IPS-15b (cell line): ENCODE data around the gene SH3BP4.
A peak's percentile ranks its signal among the peaks of the same experiment; 100 is the strongest.

Experiments
- H3K27me3 ChIP-seq: one replicate; pipeline ENCODE4 v1.6.1; 2013; ENCODE audit warnings: low read length; ENCODE audit not compliant: control insufficient read depth, insufficient read depth
- H3K36me3 ChIP-seq: one replicate; pipeline ENCODE4 v1.6.1; 2013; ENCODE audit warnings: low read length; ENCODE audit not compliant: control insufficient read depth, insufficient read depth
- H3K4me1 ChIP-seq: one replicate; pipeline ENCODE4 v1.6.1; 2013; ENCODE audit warnings: mild to moderate bottlenecking, low read length; ENCODE audit not compliant: control insufficient read depth, insufficient read depth
- H3K4me3 ChIP-seq: one replicate; pipeline ENCODE4 v1.5.1; 2013; ENCODE audit warnings: low read depth, low read length
- H3K9ac ChIP-seq: one replicate; pipeline ENCODE4 v1.6.1; 2013; ENCODE audit warnings: low read depth, mild to moderate bottlenecking, low read length
- H3K9me3 ChIP-seq: one replicate; pipeline ENCODE4 v1.6.1; 2013; ENCODE audit warnings: mild to moderate bottlenecking, low read length; ENCODE audit not compliant: control insufficient read depth, insufficient read depth

SH3BP4 gene

DNA sequence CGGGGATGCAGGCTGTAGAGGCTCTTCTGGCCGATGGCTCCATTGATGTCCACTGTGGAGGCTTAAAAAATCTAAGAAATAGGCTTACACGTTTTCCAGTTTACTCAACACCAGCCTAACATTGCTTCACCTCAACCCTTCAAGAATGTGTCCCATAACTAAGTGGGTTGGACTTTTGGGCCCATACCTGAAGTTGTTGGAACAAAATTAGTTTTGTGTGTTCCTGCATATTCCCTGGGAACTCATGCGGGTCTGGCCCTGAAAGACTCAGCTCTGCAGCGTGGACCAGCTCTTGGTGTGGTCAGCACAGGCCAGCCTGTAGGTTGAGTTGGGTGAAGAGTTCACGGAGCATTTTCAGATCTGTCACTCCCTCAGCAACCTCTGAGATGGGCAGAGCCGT, 38.5 kb downstream of the SH3BP4 start:
- no peaks in the 10 kb centered on the region for H3K4me1 ChIP-seq

DNA sequence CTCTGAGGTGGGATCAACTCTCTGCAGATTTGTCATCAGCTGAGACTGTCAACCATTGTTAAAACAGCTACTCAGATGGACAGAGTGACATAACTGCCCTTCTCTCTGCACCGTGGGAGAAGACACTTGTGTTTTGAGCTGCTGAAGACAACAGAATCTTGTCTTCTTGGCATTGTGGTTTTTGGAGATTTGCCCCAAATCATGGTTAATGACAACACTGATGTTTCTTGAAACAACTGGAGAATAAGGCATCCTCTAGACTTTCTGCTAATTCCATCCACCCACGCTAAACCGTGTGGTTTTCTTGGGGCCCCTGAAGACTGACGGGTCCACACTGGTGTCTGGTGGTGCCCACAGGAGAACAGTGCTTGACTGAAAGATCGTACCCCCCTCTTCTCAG, 39.5 kb downstream of the SH3BP4 start:
- peaks cover 14% of the 10 kb centered on the region for H3K36me3 ChIP-seq
- H3K4me1 ChIP-seq: peaks cover 7% of the 10 kb centered on the region
- H3K27me3 ChIP-seq: no peaks in the 10 kb centered on the region
- no peak overlapping the region for H3K9ac ChIP-seq
- no peaks in the 10 kb centered on the region for H3K9me3 ChIP-seq
- no peak overlapping the region for H3K4me3 ChIP-seq

More for the DNA sequence above, 38.5 kb downstream of the SH3BP4 start:
- Histone ChIP-seq H3K9me3 (no peaks in the 10 kb centered on the region), H3K9ac (no peak overlapping the region), H3K36me3 (peaks cover 8% of the 10 kb centered on the region), H3K27me3 (no peaks in the 10 kb centered on the region), H3K4me3 (no peak overlapping the region)

DNA sequence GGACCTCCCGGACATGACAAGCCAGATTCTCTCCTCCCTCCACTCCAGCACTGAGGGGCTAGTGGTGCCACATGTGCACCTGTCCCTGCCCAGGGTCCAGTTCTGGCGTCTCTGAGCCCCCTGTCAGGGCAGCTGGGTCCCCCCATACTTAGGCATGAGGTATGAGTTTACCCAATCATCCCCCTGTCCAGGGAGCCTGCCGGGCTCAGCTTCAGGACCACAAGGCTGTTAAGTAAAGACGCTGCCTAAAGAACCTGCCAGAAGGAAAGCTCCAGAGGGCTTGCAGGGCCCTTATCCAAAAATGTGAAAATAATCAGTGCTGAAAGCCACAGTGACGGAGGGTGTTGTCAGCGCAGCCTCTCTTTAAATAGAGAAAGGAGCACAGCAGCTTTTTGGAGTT, 40.0 kb downstream of the SH3BP4 start:
- H3K36me3 ChIP-seq: peaks cover 17% of the 10 kb centered on the region
- H3K4me1 ChIP-seq: peaks cover 7% of the 10 kb centered on the region
- no peak overlapping the region for H3K9ac ChIP-seq
- no peaks in the 10 kb centered on the region for H3K27me3 ChIP-seq
- H3K9me3 ChIP-seq: no peaks in the 10 kb centered on the region
- H3K4me3 ChIP-seq: no peak overlapping the region

DNA sequence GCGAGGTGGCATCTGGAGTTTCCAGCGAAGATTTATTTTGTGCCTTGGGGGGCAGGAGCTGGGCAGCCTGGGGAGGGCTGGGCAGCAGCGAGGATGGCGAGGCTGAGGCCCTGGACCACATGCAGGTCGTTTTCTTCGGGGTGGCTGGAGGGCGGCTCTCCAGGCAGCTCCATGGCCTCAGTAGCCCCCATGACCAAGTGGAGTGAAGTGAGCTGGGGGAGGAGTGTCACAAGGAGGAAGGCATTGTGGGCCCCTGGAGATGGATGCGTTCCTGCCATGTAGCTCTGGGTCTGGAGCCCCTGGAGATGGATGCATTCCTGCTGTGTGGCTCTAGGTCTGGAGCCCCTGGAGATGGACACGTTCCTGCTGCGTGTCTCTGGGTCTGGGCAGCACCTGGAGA, 40.4 kb downstream of the SH3BP4 start:
- H3K27me3 ChIP-seq: no peaks in the 10 kb centered on the region
- no peaks in the 10 kb centered on the region for H3K9me3 ChIP-seq
- peaks cover 7% of the 10 kb centered on the region for H3K4me1 ChIP-seq
- peaks cover 17% of the 10 kb centered on the region for H3K36me3 ChIP-seq
- no peak overlapping the region for H3K9ac ChIP-seq
- no peak overlapping the region for H3K4me3 ChIP-seq

DNA sequence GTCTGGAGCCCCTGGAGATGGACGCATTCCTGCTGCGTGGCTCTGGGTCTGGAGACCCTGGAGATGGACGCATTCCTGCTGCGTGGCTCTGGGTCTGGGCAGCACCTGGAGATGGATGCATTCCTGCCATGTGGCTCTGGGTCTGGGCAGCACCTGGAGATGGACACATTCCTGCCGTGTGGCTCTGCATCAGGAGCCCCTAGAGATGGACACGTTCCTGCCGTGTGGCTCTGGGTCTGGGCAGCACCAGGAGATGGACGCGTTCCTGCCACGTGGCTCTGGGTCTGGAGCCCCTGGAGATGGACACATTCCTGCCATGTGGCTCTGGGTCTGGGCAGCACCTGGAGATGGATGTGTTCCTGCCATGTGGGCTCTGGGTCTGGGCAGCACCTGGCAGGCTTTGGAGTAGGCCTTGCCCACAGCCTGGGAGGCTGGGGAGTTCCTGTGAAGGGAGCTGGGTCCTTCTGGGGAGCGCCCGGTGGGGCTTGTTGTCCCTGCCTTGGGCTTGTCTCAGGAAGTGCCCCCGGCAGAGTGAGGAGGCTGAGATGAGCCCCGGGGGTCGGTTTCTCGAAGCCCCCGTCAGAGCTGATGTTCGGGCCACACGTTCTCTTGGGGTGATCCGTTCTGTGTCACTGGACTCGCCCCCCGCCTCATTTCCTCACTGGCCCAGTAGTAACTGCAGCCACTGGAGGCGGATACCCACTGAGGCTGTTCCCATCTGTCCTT, 41.0 kb downstream of the SH3BP4 start:
- H3K9ac ChIP-seq: no peak overlapping the region
- H3K36me3 ChIP-seq: peaks cover 14% of the 10 kb centered on the region
- H3K27me3 ChIP-seq: no peaks in the 10 kb centered on the region
- H3K9me3 ChIP-seq: no peaks in the 10 kb centered on the region
- H3K4me1 ChIP-seq: peaks cover 7% of the 10 kb centered on the region
- no peak overlapping the region for H3K4me3 ChIP-seq

DNA sequence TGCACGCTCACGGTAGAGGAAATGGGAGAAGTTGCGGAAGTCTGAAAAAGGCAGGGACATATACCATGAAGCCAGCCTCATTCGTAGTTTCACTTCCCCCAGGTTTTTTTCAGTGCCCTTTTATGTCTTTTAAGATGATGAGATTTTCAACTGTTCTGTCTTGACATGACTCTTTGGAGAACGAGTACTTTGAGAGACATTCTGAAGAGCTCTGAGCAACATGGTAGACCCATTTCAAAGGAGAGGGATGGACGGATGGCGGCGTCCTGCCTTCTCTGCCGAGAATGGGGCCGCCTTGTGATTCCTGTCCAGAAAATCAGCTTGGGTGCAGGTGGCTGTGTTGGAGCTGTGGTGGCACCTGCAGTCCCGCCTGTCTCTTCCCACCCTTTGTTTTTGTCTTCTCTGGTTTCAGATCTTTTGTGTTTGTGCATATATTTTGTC, 41.7 kb downstream of the SH3BP4 start:
- peaks cover 8% of the 10 kb centered on the region for H3K4me1 ChIP-seq
- no peaks in the 10 kb centered on the region for H3K27me3 ChIP-seq
- H3K9ac ChIP-seq: no peak overlapping the region
- H3K9me3 ChIP-seq: no peaks in the 10 kb centered on the region
- no peak overlapping the region for H3K4me3 ChIP-seq
- H3K36me3 ChIP-seq: peaks cover 16% of the 10 kb centered on the region

DNA sequence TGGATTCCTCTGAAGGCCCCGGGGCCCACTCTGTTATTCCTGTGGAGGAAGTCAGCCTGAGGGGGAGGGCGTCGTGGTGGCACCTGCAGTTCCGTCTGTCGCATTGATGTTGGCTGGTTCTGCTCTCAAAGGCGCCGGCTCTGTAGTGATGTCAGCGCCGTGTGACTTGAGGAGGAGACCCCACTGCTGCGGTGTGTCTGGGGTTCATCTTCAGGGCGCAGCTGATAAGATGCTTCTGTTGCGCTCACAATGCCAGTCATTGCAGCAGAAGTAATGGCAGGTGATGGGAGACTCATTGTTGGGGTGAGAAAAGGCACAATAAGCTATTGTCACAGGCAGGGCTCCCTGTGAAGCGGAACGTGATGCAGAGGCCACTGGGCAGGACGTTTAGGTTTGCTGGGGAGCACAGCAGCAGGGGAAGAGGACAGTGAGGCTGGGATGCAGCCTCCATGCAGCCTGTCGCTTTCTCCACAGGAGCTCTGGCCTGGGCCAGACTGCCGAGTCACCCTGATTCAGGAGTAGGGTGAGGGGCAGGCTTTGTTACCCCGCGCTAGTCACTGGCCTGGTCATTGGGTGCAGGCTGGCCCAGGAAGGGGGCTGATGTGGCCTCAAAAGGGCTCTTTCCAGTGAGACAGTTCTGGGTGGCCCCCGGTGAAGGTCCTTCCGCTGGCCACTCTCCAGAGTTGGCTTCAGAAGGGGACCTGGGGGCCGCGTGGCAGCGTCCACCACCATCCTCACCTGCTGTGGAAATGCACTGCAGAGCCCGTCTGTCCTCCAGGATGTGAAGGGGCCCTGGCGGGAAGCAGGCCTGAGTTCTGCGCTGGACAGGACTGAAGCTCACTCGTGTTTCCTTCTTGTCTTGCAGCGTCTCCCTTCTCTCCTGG, 42.9 kb downstream of the SH3BP4 start:
- Histone ChIP-seq H3K4me3 (no peak overlapping the region), H3K9me3 (no peaks in the 10 kb centered on the region), H3K27me3 (no peaks in the 10 kb centered on the region), H3K4me1 (peaks cover 10% of the 10 kb centered on the region), H3K9ac (peak overlapping the region; percentile 47), H3K36me3 (peaks cover 22% of the 10 kb centered on the region)

DNA sequence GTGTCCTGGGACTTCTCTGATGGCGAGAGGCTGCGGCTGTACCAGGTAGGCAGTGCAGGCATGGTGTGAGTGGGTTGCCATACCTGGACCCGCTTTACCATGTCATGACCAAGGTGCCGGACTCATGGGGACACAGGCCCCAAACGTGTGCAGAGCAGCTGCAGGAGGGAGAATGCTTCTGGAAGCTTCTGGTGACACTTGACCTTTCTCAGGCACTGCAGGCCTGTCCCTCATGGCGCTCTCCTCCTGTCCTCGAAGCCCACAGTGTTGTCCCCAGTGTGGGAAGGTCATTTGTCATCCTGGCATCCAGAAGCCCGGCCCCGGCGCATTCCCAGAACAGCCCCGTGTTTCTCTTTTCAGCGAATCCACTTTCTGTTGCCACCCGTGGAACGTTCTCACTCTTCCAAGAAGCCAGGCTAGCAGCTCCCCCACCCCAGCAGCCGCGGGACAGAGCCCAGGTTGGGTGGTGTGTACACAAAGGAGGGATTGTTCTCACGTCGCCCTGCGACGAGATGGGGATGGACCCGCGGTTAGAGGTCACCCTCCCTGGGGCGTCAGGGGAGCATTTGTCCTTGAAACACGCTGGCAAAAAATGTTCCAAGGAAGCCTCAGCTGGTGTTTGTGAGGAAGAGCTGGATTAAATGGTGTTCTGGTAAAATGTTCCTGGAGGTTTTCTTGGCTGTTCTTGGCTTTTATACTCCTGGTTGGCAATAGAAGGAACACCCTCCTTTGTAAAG, 43.7 kb downstream of the SH3BP4 start:
- Histone ChIP-seq H3K9ac (peak overlapping the region; percentile 47), H3K36me3 (peaks cover 27% of the 10 kb centered on the region), H3K9me3 (no peaks in the 10 kb centered on the region), H3K4me3 (no peak overlapping the region), H3K27me3 (no peaks in the 10 kb centered on the region), H3K4me1 (peaks cover 10% of the 10 kb centered on the region)

DNA sequence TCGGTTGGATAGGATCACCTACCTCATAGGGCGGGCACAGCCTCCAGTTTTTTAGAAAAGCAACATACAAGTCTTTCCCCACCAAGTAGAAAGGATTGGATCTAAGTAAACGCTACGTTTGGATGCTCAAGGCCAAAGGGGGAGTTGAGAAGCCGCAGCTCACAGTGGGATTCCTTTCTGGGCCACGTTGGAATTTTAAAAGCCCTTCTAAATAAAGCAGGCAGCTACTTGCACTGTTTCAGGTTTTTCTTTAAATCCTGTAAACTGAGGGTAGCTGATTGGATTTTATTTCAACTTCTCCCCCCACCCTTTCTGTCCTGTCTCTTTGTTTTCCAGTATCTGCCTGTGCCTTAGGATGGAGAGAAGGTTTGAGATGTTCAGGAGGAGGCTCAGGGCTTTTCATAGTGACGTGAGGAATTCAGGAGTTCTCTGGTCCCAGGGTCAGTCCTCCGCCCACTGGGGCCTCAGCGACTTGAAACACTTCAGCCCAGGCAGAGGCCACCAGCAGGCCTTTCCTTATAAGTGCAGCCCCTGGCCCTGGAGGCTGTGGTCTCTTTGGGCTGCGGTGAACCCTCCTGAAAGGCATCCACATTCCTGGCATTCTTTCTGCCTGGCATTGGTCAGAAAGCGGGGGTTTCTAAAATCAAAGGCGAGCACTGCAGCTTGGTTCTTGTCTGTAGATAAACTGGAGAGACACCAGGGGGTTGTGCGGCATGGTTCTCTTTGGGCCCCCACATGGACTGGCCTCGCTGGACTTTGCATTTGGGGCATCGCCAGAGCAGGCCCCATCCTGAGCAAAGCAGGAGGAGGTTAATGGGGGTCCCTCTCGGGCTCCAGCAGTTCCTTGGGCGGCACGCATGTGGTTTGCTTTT, 44.5 kb downstream of the SH3BP4 start:
- Histone ChIP-seq H3K27me3 (no peaks in the 10 kb centered on the region), H3K4me1 (peaks cover 10% of the 10 kb centered on the region), H3K9me3 (no peaks in the 10 kb centered on the region), H3K9ac (no peak overlapping the region), H3K36me3 (peaks cover 30% of the 10 kb centered on the region), H3K4me3 (no peak overlapping the region)

DNA sequence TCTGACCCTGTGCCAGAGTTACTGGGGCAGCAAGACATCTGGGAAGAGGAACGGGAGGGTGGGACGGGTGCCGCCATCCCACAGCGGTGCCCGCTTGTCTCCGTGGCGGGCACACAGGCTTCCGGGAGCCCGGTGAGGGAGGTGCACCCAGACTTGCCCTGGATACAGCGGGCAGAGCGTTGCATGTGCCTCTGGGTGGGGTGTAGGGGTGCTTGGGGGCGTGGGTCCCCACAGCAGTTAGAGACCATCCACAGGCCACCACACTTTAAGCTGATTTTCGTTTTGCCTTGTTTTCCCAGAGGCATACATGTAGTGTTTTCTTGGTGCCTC, 45.1 kb downstream of the SH3BP4 start:
- Histone ChIP-seq H3K4me1 (peaks cover 10% of the 10 kb centered on the region), H3K27me3 (no peaks in the 10 kb centered on the region), H3K36me3 (peaks cover 30% of the 10 kb centered on the region), H3K9me3 (no peaks in the 10 kb centered on the region), H3K9ac (no peak overlapping the region), H3K4me3 (no peak overlapping the region)

DNA sequence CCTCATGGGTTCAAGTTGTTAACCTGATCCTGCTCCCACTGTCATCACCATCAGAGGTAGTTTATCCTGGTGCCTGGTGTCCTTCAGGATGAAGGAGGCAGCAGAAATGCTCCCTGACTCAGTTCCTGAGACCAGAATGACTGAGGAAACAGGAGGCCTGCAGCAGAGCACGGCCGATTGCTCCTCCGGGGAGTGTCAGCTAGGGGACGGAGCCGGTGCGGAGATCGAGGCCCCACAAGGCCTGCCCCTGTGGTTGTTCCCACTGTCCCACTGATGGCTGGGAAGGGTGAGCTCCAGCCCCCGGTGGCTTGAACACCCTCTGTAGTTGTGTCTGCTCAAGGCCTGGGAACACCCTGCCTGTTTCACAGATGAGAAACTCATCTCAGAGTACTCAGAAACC, 45.6 kb downstream of the SH3BP4 start:
- Histone ChIP-seq H3K4me3 (no peak overlapping the region), H3K36me3 (peaks cover 30% of the 10 kb centered on the region), H3K4me1 (peaks cover 10% of the 10 kb centered on the region), H3K9me3 (no peaks in the 10 kb centered on the region), H3K9ac (no peak overlapping the region), H3K27me3 (no peaks in the 10 kb centered on the region)
